ENCODE measurements around the gene PGS1. TPM values are rescaled to one million over a fixed set of nuclear protein-coding genes. Genes with fewer than 3 reads are reported as not detected.

The PGS1 gene
- total and polyA plus RNA-seq, 8 donors: 11.2 to 22.7 (median 14.8) TPM

DNA sequence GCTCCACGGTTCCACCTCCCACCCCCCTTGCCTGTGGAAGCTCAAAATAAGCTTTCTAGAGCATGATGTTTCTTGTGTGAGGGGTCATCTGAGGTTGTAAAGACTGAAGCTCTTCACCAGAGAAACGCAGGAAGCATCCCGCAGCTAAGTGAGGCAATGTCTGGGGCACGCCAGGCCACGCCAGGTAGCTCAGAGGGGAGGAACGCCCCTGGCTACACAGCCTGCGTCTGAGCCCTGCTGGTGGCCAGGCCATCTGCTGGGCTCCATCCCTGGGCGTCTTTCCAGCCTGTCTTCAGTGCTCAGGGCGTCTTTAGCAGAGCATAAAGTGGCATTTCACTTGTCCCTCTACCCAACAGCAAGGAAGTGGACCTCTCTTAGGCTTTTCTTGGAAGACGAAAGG lies 33.8 kb upstream of the PGS1 start:
- no peak for DNase-seq
- Histone ChIP-seq H3K36me3 (no peaks in the 10 kb centered on the region), H3K9me3 (no peaks in the 10 kb centered on the region), H3K4me3 (no peak overlapping the region), H3K4me1 (peaks cover 9 to 52% (median 24%) of the 10 kb centered on the region in 3 donors), H3K27me3 (no peaks in the 10 kb centered on the region), H3K27ac (no peak overlapping the region)
- no peak for TF ChIP-seq CTCF (IDR thresholded peaks at IDR 0.05)
- no peak for FAIRE-seq
- intact Hi-C loops (cut with DNase I): no loop called here
- WGBS, 2 donors: 89 to 93% methylated on average over 10 of the region's 10 CpGs
- ATAC-seq: no peak

GRCh38 chr17:78345172-78345571 lies 33.3 kb upstream of the PGS1 start:
- Histone ChIP-seq H3K36me3 (no peaks in the 10 kb centered on the region), H3K27ac (peak overlapping the region in 1 of 4 donors; percentile 51), H3K4me1 (peaks cover 9 to 52% (median 24%) of the 10 kb centered on the region in 3 donors), H3K4me3 (no peak overlapping the region), H3K27me3 (no peaks in the 10 kb centered on the region), H3K9me3 (no peaks in the 10 kb centered on the region)
- no peak for TF ChIP-seq CTCF (IDR thresholded peaks at IDR 0.05)
- intact Hi-C loops (cut with DNase I): no loop called here
- no peak for ATAC-seq
- FAIRE-seq: no peak
- WGBS, 2 donors: 86 to 92% methylated on average over 8 of the region's 8 CpGs
- peak in 1 of 6 donors; percentile 44 for DNase-seq

GRCh38 chr17:78345791-78346494 lies 32.5 kb upstream of the PGS1 start:
- Histone ChIP-seq H3K36me3 (no peaks in the 10 kb centered on the region), H3K27me3 (no peaks in the 10 kb centered on the region), H3K9me3 (no peaks in the 10 kb centered on the region), H3K4me3 (no peak overlapping the region), H3K4me1 (peaks cover 9 to 52% (median 24%) of the 10 kb centered on the region in 3 donors), H3K27ac (peak overlapping the region in 1 of 4 donors; percentile 51)
- WGBS, 2 donors: 45 to 59% methylated on average over 10 of the region's 10 CpGs
- FAIRE-seq (no peak), DNase-seq (peak in 5 of 6 donors; percentile 31 to 69 (median 63)), ATAC-seq (peak in 2 of 4 donors; percentile 32 to 50)
- no peak for TF ChIP-seq CTCF (IDR thresholded peaks at IDR 0.05)
- intact Hi-C loops (cut with DNase I): no loop called here

GRCh38 chr17:78346605-78347250 lies 31.7 kb upstream of the PGS1 start:
- Histone ChIP-seq H3K9me3 (no peaks in the 10 kb centered on the region), H3K4me3 (no peak overlapping the region), H3K27me3 (no peaks in the 10 kb centered on the region), H3K36me3 (no peaks in the 10 kb centered on the region), H3K27ac (peak overlapping the region in 1 of 4 donors; percentile 15), H3K4me1 (peaks cover 9 to 59% (median 25%) of the 10 kb centered on the region in 3 donors)
- WGBS, 2 donors: 94% methylated on average over 13 of the region's 13 CpGs
- no peak for TF ChIP-seq CTCF (IDR thresholded peaks at IDR 0.05)
- no peak for ATAC-seq
- FAIRE-seq: no peak
- intact Hi-C loops (cut with DNase I): no loop called here
- peak in 1 of 6 donors; percentile 26 for DNase-seq

- WGBS, 2 donors: 53% methylated on average over 3 of the region's 3 CpGs
- H3K4me1 ChIP-seq: peaks cover 10 to 62% (median 28%) of the 10 kb centered on the region in 3 donors
- FAIRE-seq (no peak), DNase-seq (peak; percentile 70 to 91 (median 82)), ATAC-seq (peak; percentile 11 to 73 (median 56))
- no peak for TF ChIP-seq CTCF (IDR thresholded peaks at IDR 0.05)
- no peaks in the 10 kb centered on the region for H3K36me3 ChIP-seq
- intact Hi-C loops (cut with DNase I): no loop called here
- peak overlapping the region in 1 of 4 donors; percentile 15 for H3K27ac ChIP-seq
- H3K9me3 ChIP-seq: no peaks in the 10 kb centered on the region
- H3K27me3 ChIP-seq: no peaks in the 10 kb centered on the region
- no peak overlapping the region for H3K4me3 ChIP-seq
Observed at GRCh38 chr17:78347453-78347852, 31.0 kb upstream of the PGS1 start.

Data from pancreas (tissue), 10 donors.